Mucosa of descending colon (tissue), 3 donors: ENCODE data around the gene PTPRN2. TPM values are rescaled to one million over a fixed set of nuclear protein-coding genes. Genes with fewer than 3 reads are reported as not detected.

Experiments
- ATAC-seq: fragments of 200-7000 bp; cut with Tn5 transposase; one replicate; pipeline ENCODE4 v1.9.1; 2020; ENCODE audit warnings: mild to moderate bottlenecking, moderate library complexity
- DNase-seq, 3 donors: peaks; one replicate each; pipeline ENCODE4 v3.0.0-alpha.2; 2020
- H3K36me3 ChIP-seq: fragments of 200-600 bp; one replicate; pipeline ENCODE4 v1.8.0; 2021; ENCODE audit warnings: low read depth, mild to moderate bottlenecking
- H3K4me1 ChIP-seq: fragments of 200-600 bp; one replicate; pipeline ENCODE4 v1.8.0; 2021; ENCODE audit warnings: low read depth, mild to moderate bottlenecking
- H3K4me3 ChIP-seq: fragments of 200-600 bp; one replicate; pipeline ENCODE4 v1.8.0; 2021; ENCODE audit warnings: mild to moderate bottlenecking
- H3K9me3 ChIP-seq: fragments of 200-600 bp; one replicate; pipeline ENCODE4 v1.8.0; 2021; ENCODE audit warnings: mild to moderate bottlenecking
- CTCF ChIP-seq: fragments of 200-600 bp; IDR thresholded peaks from one replicate; pipeline ENCODE4 v1.8.0; 2022; ENCODE audit warnings: antibody characterized with exemption, mild to moderate bottlenecking
- intact Hi-C, 2 donors: fragments of 100-400 bp; cut with DNase I in 1 of 2; cut with micrococcal nuclease in 1 of 2; formaldehyde crosslinking; loops; one replicate each; pipeline versions ENCODE4 v1.11.0 to v1.11.1; 2022; cut with DNase I, micrococcal nuclease
- total RNA-seq, 3 donors: library from RNA; stranded (reverse); fragmentation: NEBNext Ultra II Directional in 2 of 3; extraction: Animal tissue kit (Norgen Biotek cat#: 25700) in 2 of 3; gene quantifications; one replicate each; pipeline versions ENCODE4 v1.2.1 to v1.2.4, GENCODE V29; 2021 to 2023
- donor health status: DM: no; HTN: no; CAD: no; lungs with moderate emphysema.
- donor health status: DM: no; HTN: no; CAD: no.
- donor health status: DM: no; HTN: yes; CAD: no.

Gene PTPRN2
- total RNA-seq, 3 donors from 2014 or later: 12.5 to 28.0 (median 26.2) TPM

GRCh38 chr7:157719705-157720655 lies 867.6 kb downstream of the PTPRN2 start:
- TF ChIP-seq CTCF: no peak
- no peaks in the 10 kb centered on the region for H3K9me3 ChIP-seq
- no peaks in the 10 kb centered on the region for H3K36me3 ChIP-seq
- intact Hi-C loops: no loop called here
- no peak for DNase-seq
- H3K4me3 ChIP-seq: no peak overlapping the region
- ATAC-seq: no peak
- no peaks in the 10 kb centered on the region for H3K4me1 ChIP-seq

GRCh38 chr7:157719008-157719682 lies 868.5 kb downstream of the PTPRN2 start:
- intact Hi-C loops: no loop called here
- DNase-seq: no peak

GRCh38 chr7:157718303-157719007 lies 869.2 kb downstream of the PTPRN2 start:
- Histone ChIP-seq H3K4me1 (no peaks in the 10 kb centered on the region), H3K9me3 (no peaks in the 10 kb centered on the region), H3K4me3 (no peak overlapping the region), H3K36me3 (no peaks in the 10 kb centered on the region)
- intact Hi-C loops: no loop called here
- no peak for TF ChIP-seq CTCF
- DNase-seq (no peak), ATAC-seq (no peak)

More at GRCh38 chr7:157719008-157719682, 868.5 kb downstream of the PTPRN2 start:
- no peaks in the 10 kb centered on the region for H3K36me3 ChIP-seq
- H3K9me3 ChIP-seq: no peaks in the 10 kb centered on the region
- H3K4me1 ChIP-seq: no peaks in the 10 kb centered on the region
- no peak for ATAC-seq
- no peak for TF ChIP-seq CTCF
- no peak overlapping the region for H3K4me3 ChIP-seq

- Histone ChIP-seq H3K9me3 (no peaks in the 10 kb centered on the region), H3K36me3 (no peaks in the 10 kb centered on the region), H3K4me1 (no peaks in the 10 kb centered on the region), H3K4me3 (no peak overlapping the region)
- no peak for DNase-seq
- intact Hi-C loops: no loop called here
- ATAC-seq: no peak
- TF ChIP-seq CTCF: no peak
Observed at GRCh38 chr7:157717211-157718174, 870.1 kb downstream of the PTPRN2 start.

- no peak for TF ChIP-seq CTCF
- no peak for ATAC-seq
- intact Hi-C loops: no loop called here
- no peak for DNase-seq
- Histone ChIP-seq H3K36me3 (no peaks in the 10 kb centered on the region), H3K4me1 (no peaks in the 10 kb centered on the region), H3K4me3 (no peak overlapping the region), H3K9me3 (no peaks in the 10 kb centered on the region)
Observed at GRCh38 chr7:157715938-157716280, 871.7 kb downstream of the PTPRN2 start.
